Measurements from ENCODE around the gene VARS2.

GRCh38 chr6:30915591-30915946 is 1.5 kb downstream of the VARS2 start:
- TF ChIP-seq, protein P1, sequence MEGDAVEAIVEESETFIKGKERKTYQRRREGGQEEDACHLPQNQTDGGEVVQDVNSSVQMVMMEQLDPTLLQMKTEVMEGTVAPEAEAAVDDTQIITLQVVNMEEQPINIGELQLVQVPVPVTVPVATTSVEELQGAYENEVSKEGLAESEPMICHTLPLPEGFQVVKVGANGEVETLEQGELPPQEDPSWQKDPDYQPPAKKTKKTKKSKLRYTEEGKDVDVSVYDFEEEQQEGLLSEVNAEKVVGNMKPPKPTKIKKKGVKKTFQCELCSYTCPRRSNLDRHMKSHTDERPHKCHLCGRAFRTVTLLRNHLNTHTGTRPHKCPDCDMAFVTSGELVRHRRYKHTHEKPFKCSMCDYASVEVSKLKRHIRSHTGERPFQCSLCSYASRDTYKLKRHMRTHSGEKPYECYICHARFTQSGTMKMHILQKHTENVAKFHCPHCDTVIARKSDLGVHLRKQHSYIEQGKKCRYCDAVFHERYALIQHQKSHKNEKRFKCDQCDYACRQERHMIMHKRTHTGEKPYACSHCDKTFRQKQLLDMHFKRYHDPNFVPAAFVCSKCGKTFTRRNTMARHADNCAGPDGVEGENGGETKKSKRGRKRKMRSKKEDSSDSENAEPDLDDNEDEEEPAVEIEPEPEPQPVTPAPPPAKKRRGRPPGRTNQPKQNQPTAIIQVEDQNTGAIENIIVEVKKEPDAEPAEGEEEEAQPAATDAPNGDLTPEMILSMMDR (IDR thresholded peaks at IDR 0.05 in 8 of 11, conservative IDR thresholded peaks at IDR 0.05 in 3 of 11) = peak in 10 of 11 experiments; percentile 16 to 64 (median 47)
- peak in 1 of 3 donors; percentile 44 for TF ChIP-seq POLR2AphosphoS5 (IDR thresholded peaks at IDR 0.05)
